Stimulated activated CD4-positive, alpha-beta T cell treated with anti-CD3 and anti-CD28 coated beads, Interleukin-1b, Interleukin-23, amount 100 ng/mL, for 4 hours (primary cell): Measurements from ENCODE around the gene C14orf119.

Experiments
- DNase-seq, 2 donors: peaks; one replicate each; pipeline ENCODE4 v3.0.0-alpha.2; 2020; ENCODE audit warnings: low read depth in 2 of 2

The C14orf119 gene

GRCh38 chr14:23109769-23110168, 14.5 kb downstream of the C14orf119 start:
- DNase-seq: no peak

- DNase-seq: no peak
These were observed 15.5 kb downstream of the C14orf119 start for GRCh38 chr14:23110579-23111365.

- DNase-seq: no peak
These were observed 17.3 kb downstream of the C14orf119 start for GRCh38 chr14:23112359-23113178.

- DNase-seq: no peak
These were observed 18.3 kb downstream of the C14orf119 start for GRCh38 chr14:23113431-23114119.

GRCh38 chr14:23114120-23114458, 18.8 kb downstream of the C14orf119 start:
- DNase-seq: no peak

GRCh38 chr14:23114669-23115038, 19.3 kb downstream of the C14orf119 start:
- DNase-seq: no peak

- no peak for DNase-seq
These were observed 19.9 kb downstream of the C14orf119 start for GRCh38 chr14:23115039-23115731.

- no peak for DNase-seq
These were observed 20.6 kb downstream of the C14orf119 start for GRCh38 chr14:23115918-23116317.

GRCh38 chr14:23117371-23118020, 22.2 kb downstream of the C14orf119 start:
- no peak for DNase-seq

- no peak for DNase-seq
These were observed 23.4 kb downstream of the C14orf119 start, which contains the start of gene CEBPE for GRCh38 chr14:23118506-23119362. Gene CEBPE, minus strand, starts transcription at chr14:23119255. Its CDS starts 164 bp downstream, at chr14:23119091.

- no peak for DNase-seq
These were observed 24.3 kb downstream of the C14orf119 start for GRCh38 chr14:23119363-23120327.

GRCh38 chr14:23120541-23121251, 25.4 kb downstream of the C14orf119 start:
- peak; percentile 65 to 68 for DNase-seq

GRCh38 chr14:23121361-23121771, 26.1 kb downstream of the C14orf119 start:
- no peak for DNase-seq

- DNase-seq: no peak
These were observed 26.8 kb downstream of the C14orf119 start for GRCh38 chr14:23122086-23122485.

GRCh38 chr14:23123419-23123818, 28.1 kb downstream of the C14orf119 start:
- DNase-seq: no peak

GRCh38 chr14:23124337-23124954, 29.1 kb downstream of the C14orf119 start:
- DNase-seq: no peak

GRCh38 chr14:23125011-23125410, 29.7 kb downstream of the C14orf119 start:
- DNase-seq: no peak

GRCh38 chr14:23125933-23126524, 30.7 kb downstream of the C14orf119 start:
- no peak for DNase-seq
